SK-N-SH treated with all-trans-retinoic acid at 6 μM for 48 hours (cell line): Measurements from ENCODE around the gene TTYH2.

ENCODE experiments used
- ARNTL ChIP-seq: fragments of 450-650 bp; formaldehyde crosslinking; IDR thresholded peaks from 2 replicates; pipeline ENCODE4 v1.5.0; 2020; ENCODE audit warnings: low read depth, mild to moderate bottlenecking, moderate library complexity, borderline replicate concordance
- BACH2 ChIP-seq: fragments of 250-450 bp; sonication (Bioruptor Pico); IDR thresholded peaks from 2 replicates; pipeline ENCODE4 v1.9.0; 2021; ENCODE audit warnings: mild to moderate bottlenecking, borderline replicate concordance
- CSDC2 ChIP-seq: fragments of 250-450 bp; sonication (Bioruptor Pico); IDR thresholded peaks from 2 replicates; pipeline ENCODE4 v1.5.0; 2020; ENCODE audit warnings: mild to moderate bottlenecking, moderate library complexity
- ISL1 ChIP-seq: fragments of 250-450 bp; sonication (Bioruptor Pico); IDR thresholded peaks from 2 replicates; pipeline ENCODE4 v2.1.2; 2022; ENCODE audit warnings: mild to moderate bottlenecking, moderate library complexity
- PPARA ChIP-seq: fragments of 250-450 bp; sonication (Bioruptor Pico); IDR thresholded peaks from 2 replicates; pipeline ENCODE4 v1.5.0; 2020; ENCODE audit warnings: mild to moderate bottlenecking, borderline replicate concordance
- RARB ChIP-seq: fragments of 250-450 bp; sonication (Bioruptor Pico); IDR thresholded peaks from 2 replicates; pipeline ENCODE4 v1.8.0; 2021; ENCODE audit warnings: mild to moderate bottlenecking, moderate library complexity
- TOX ChIP-seq: fragments of 250-450 bp; sonication (Bioruptor Pico); IDR thresholded peaks from 2 replicates; pipeline ENCODE4 v1.8.0; 2021; ENCODE audit warnings: mild to moderate bottlenecking, moderate library complexity, borderline replicate concordance
- TSHZ2 ChIP-seq: fragments of 250-450 bp; sonication (Bioruptor Pico); IDR thresholded peaks from 2 replicates; pipeline ENCODE4 v1.5.0; 2020; ENCODE audit warnings: mild to moderate bottlenecking, moderate library complexity
- ZC3H10 ChIP-seq: fragments of 250-450 bp; sonication (Bioruptor Pico); IDR thresholded peaks from 2 replicates; pipeline ENCODE4 v1.5.1; 2021; ENCODE audit warnings: mild to moderate bottlenecking, moderate library complexity
- ZFP3 ChIP-seq: fragments of 250-450 bp; sonication (Bioruptor Pico); IDR thresholded peaks from 2 replicates; pipeline ENCODE4 v1.5.0; 2020; ENCODE audit warnings: mild to moderate bottlenecking, moderate library complexity
- ZNF70 ChIP-seq: fragments of 450-650 bp; formaldehyde crosslinking; IDR thresholded peaks from 2 replicates; pipeline ENCODE4 v1.5.0; 2020; ENCODE audit warnings: mild to moderate bottlenecking, moderate library complexity
- ZNF8 ChIP-seq: fragments of 450-650 bp; formaldehyde crosslinking; IDR thresholded peaks from 2 replicates; pipeline ENCODE4 v1.5.0; 2020; ENCODE audit warnings: mild to moderate bottlenecking, moderate library complexity

GRCh38 chr17:74177018-74177450, 36.3 kb upstream of the TTYH2 start:
- TF ChIP-seq TSHZ2 (CRISPR knock-in tag) (no peak), ZFP3 (CRISPR knock-in tag) (no peak), CSDC2 (CRISPR knock-in tag) (no peak), ARNTL (CRISPR knock-in tag) (no peak), RARB (CRISPR knock-in tag) (no peak), ZNF8 (CRISPR knock-in tag) (no peak), ISL1 (CRISPR knock-in tag) (no peak), BACH2 (CRISPR knock-in tag) (no peak), ZC3H10 (no peak), TOX (CRISPR knock-in tag) (no peak), PPARA (CRISPR knock-in tag) (no peak), ZNF70 (CRISPR knock-in tag) (no peak)
